Cardiac muscle cell (in vitro differentiated cells and primary cell): ENCODE data around the gene IL10RA. TPM values are rescaled to one million over a fixed set of nuclear protein-coding genes. Genes with fewer than 3 reads are reported as not detected.

Experiments used
- DNase-seq, 2 donors: peaks; one replicate each; pipeline versions ENCODE4 v3.0.0 to v3.0.0-alpha.2; 2010 to 2017; ENCODE audit warnings: low read depth in 1 of 2, low spot score in 1 of 2
- H3K27ac ChIP-seq: fragments of 200-600 bp; sonication (generic); 2 replicates; pipeline ENCODE4 v1.5.1; 2016
- H3K27me3 ChIP-seq: fragments of 200-600 bp; sonication (generic); 2 replicates; pipeline ENCODE4 v1.6.0; 2016; ENCODE audit warnings: control low read depth
- H3K36me3 ChIP-seq: fragments of 200-600 bp; sonication (generic); 2 replicates; pipeline ENCODE4 v1.5.1; 2016; ENCODE audit warnings: control low read depth
- H3K4me1 ChIP-seq: fragments of 200-600 bp; sonication (generic); 2 replicates; pipeline ENCODE4 v1.8.1; 2017; ENCODE audit warnings: low read depth, mild to moderate bottlenecking, mixed run types
- H3K4me3 ChIP-seq: fragments of 200-600 bp; sonication (generic); 2 replicates; pipeline ENCODE4 v1.5.1; 2016; ENCODE audit warnings: mild to moderate bottlenecking
- H3K9me3 ChIP-seq: fragments of 200-600 bp; sonication (generic); 2 replicates; pipeline ENCODE4 v1.5.1; 2017; ENCODE audit warnings: low read depth, mild to moderate bottlenecking, control low read depth
- CTCF ChIP-seq: IDR thresholded peaks from 2 replicates; pipeline ENCODE4 v1.5.1; 2012; ENCODE audit warnings: low read depth, mild to moderate bottlenecking, low read length
- polyA plus RNA-seq: library from polyadenylated mRNA; unstranded; fragments of >200 nt; fragmentation: Nextera tagmentation; extraction: Ambion mirVana; gene quantifications from 2 replicates; pipeline ENCODE4 v1.2.1, GENCODE V29; 2016
- total RNA-seq: library from RNA; depleted of rRNA; stranded (reverse); fragments of >200 nt; gene quantifications from 2 replicates; pipeline ENCODE4 v1.2.3, GENCODE V29; 2016

IL10RA gene
- total and polyA plus RNA-seq, 2 experiments from 2014 or later, result not detected

DNA sequence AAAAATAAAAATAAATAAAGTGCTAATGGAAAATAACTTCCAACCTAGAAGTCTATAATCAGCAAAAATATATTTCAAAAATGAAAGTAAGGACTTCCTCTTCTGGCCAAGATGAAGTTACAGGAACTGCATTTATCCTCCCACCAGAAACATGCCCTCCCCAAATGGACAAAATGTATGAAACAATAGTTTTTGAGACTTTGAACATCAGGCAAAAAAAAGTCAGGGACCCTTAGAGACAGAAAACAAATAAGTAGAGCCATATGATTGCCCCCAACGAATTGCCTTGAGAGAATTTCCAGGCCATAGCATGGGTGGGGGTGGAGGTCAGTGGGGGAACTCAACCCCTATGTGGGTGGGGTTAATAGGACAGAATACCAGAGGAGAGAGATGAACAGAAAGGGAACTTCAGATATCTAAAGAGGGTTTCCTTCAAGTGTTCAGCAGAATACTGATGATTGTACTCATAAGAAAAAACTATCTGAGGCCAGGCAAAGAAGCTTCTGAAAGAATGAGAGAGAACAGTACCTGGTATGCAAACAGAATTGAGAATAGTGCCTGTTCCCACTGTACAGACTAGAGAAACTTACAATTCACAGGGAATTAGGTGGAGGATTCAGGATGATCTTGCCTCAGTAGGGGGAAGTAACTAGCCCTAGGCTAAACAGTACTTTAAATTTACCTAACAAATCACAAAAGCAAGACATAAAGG is 26.6 kb upstream of the IL10RA start:
- Histone ChIP-seq H3K27me3 (no peaks in the 10 kb centered on the region), H3K4me3 (no peak overlapping the region), H3K9me3 (no peaks in the 10 kb centered on the region), H3K4me1 (no peaks in the 10 kb centered on the region), H3K27ac (no peak overlapping the region), H3K36me3 (no peaks in the 10 kb centered on the region)
- no peak for DNase-seq
- TF ChIP-seq CTCF, result no peak

GRCh38 chr11:117960406-117960805 is 25.8 kb upstream of the IL10RA start:
- TF ChIP-seq CTCF, result no peak
- no peak overlapping the region for H3K27ac ChIP-seq
- H3K4me3 ChIP-seq, result no peak overlapping the region
- H3K27me3 ChIP-seq, result no peaks in the 10 kb centered on the region
- no peak for DNase-seq
- no peaks in the 10 kb centered on the region for H3K9me3 ChIP-seq
- H3K36me3 ChIP-seq, result no peaks in the 10 kb centered on the region
- no peaks in the 10 kb centered on the region for H3K4me1 ChIP-seq

GRCh38 chr11:117961896-117962295 is 24.3 kb upstream of the IL10RA start:
- no peaks in the 10 kb centered on the region for H3K36me3 ChIP-seq
- H3K27me3 ChIP-seq, result no peaks in the 10 kb centered on the region
- H3K4me1 ChIP-seq, result no peaks in the 10 kb centered on the region
- no peak for DNase-seq
- H3K9me3 ChIP-seq, result no peaks in the 10 kb centered on the region
- H3K4me3 ChIP-seq, result no peak overlapping the region
- H3K27ac ChIP-seq, result no peak overlapping the region
- TF ChIP-seq CTCF, result no peak

DNA sequence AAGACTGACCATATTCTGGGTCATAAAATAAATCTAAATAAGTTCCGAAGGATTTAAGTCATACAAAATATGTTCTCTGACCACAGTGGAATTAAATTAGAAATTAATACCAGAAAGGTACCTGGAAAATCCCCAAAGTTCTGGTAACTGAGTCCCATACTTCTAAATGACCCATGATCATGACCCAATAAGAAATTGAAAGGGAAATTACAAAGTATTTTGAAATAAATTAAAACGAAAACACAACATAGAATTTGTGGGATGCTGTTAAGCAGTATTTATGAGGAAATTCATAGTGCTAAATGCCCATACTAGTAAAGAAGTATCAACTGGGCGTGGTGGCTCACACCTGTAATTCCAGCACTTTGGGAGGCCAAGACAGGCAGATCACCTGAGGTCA is 23.4 kb upstream of the IL10RA start:
- DNase-seq, result no peak
- Histone ChIP-seq H3K27ac (no peak overlapping the region), H3K27me3 (no peaks in the 10 kb centered on the region), H3K4me3 (no peak overlapping the region), H3K9me3 (no peaks in the 10 kb centered on the region), H3K4me1 (no peaks in the 10 kb centered on the region), H3K36me3 (no peaks in the 10 kb centered on the region)
- no peak for TF ChIP-seq CTCF

DNA sequence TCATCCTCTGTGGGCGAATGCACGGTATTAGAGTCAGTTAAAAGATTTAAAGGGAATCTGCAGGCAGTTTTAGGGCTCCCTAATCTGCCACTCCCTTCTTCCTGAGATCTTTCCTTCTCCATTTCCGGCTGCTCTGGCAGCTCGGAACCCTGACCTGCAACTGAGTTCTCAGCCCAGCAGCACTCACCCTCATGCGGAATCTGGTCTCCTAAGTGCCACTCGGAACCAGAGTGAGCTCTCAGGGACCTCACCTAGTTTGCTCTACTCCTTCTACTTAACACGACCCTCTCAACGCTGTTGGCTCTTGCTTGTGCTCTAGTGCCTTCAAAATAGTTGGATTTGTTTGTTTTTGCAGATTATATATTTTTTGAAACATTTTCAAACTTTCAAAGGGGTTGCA is 19.3 kb upstream of the IL10RA start:
- DNase-seq, result no peak
- Histone ChIP-seq H3K27ac (no peak overlapping the region), H3K9me3 (no peaks in the 10 kb centered on the region), H3K36me3 (no peaks in the 10 kb centered on the region), H3K4me3 (no peak overlapping the region), H3K4me1 (no peaks in the 10 kb centered on the region), H3K27me3 (peaks cover 17% of the 10 kb centered on the region)
- TF ChIP-seq CTCF, result no peak
